Hindlimb muscle (tissue), 1 donor: ENCODE results near the gene MIEF1. TPM values are rescaled to one million over a fixed set of nuclear protein-coding genes. Genes with fewer than 3 reads are reported as not detected.

Experiments
- DNase-seq: peaks from one replicate; pipeline ENCODE4 v3.0.0-alpha.2; 2013
- polyA plus RNA-seq: library from polyadenylated mRNA; unstranded; fragments of 120-200 nt; gene quantifications from one replicate; pipeline ENCODE4 v1.2.1, GENCODE V29; 2013; ENCODE audit not compliant: insufficient read length

MIEF1 gene
- polyA plus RNA-seq, 1 donor: 17.0 TPM

DNA sequence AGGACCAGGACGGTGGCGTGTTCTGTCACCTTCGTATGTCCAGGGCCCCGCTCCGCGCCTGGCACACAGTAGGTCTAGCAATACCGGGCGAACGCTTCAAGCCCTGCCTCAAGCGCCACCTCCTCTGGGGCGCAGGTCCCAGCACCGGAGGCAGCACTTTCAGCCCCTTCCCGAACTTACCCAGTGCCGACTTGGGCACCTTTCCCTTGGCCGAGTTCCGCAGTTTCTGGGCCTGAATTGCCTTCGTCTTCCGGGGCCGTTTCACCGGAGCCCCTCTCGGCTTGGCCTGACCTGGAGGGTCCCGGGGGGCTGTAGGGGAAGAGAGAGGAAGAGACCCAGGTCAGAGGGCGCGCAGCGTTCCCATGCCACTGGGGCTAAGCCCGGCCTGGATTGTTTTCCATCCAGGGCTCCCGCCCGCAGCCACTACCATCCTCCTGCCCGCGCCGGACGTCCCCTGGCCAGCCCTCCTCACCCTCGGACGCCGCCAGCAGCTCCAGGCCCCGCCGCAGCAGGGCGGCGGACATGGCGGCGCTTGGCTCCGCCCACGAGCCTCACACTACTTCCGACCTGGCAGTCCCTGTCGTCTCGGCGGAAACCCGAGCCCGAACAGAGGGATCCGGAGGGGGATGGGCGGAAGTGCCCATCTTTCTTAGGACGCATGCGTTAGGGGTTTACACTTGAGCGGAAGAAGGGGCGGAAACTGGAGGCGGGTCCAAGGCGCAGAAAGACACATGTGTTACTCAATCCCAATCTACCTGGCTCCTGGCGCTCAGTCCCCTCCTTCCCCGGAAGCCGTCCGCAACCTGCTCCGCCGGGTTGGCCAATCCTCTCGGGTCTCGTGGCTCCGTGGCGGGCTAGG lies 30.4 kb downstream of the MIEF1 start, which contains the start of gene RPS19BP1:
Gene RPS19BP1, minus strand, starts transcription at position 534 of the 859 bp plus-strand sequence. Its CDS starts 10 bp downstream, at position 524.
- peak; percentile 100 for DNase-seq

GRCh38 chr22:39534092-39534506 lies 32.0 kb downstream of the MIEF1 start:
- no peak for DNase-seq

DNA sequence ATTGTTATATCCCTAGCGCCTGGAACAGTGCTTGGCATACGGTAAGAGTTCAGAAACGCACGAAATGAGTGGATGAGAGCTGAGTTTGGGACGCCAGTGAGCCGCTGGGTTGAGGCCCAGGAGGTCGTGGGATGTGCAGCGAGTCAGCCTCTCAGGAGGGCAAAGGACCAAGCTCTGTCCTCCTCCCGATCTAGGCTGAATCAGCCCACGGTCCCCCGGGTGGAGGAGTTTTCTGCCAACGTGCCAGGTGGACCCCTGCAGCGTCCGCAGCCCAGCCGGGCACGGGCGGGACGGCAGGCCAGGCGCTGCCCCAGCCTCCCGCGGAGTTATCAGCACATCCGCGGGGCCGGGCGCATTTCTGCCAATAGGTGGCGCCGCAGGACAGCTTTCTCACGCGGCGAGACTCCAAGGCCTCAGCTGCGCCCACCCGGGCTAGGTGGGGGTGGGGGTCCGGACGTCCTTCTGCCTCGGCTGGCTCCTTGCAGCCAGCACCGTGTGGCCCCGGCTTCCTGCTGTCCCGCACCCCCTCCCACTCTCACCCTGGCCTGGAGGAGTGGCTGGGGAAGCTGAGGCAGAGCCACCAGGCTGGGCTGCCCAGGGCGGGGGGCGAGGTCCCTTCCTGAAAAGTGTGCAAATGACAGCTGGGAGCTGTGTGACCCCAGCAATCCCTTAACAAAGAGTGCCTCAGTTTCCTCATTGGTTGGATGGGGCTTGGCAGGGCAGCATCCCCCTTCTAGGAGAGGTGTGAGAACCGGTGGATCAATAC lies 32.7 kb downstream of the MIEF1 start:
- peak; percentile 81 for DNase-seq

DNA sequence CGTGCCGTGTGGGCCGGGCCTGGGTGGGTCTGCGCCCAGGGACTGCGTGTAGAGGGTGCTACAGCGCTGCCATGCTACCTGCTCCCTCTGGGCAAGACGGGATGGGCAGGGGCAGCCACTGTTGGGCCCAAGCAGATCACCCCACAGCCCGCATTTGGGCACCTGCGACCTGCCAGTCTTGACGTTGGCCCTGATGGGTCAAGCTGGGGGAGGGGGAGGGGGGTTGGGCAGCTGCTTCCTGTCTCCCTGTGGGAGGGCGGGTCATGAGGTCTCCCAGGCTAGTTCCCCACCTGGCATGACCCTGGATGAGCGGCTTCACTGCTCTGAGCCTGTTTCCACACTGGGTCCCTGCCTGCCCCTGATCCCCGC lies 33.3 kb downstream of the MIEF1 start:
- DNase-seq: no peak

DNA sequence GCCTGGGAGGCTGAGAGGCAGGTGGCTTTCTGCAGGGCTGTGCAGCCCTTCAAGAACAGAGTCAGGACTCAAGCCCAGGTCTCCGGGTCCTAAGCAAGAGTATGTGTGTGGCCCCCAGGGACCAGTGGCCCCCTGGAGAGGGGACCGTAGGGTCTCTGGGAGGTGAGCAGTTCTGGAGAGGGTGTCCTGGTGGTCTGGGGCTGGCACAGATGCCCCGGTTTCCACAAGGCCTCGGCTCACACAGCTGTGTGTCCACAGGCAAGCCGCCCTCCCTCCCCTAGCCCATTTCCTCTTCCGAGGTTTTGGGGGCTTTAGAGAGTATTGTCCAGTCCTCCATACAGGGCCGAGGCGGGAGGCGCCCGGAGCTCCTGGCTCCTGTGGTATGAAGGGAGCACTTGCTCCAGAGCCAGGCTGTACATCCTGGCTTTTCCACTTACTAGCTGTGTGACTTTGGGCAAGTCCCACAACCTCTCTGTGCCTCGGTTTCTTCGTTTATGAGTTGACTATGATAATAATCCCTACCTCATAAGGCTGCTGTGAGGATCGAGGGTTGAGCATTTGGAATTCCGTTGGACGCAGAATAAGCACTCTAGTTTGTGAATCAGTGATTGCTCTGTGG lies 33.9 kb downstream of the MIEF1 start:
- no peak for DNase-seq

- DNase-seq: no peak
These were observed 34.6 kb downstream of the MIEF1 start for GRCh38 chr22:39536711-39537110.

DNA sequence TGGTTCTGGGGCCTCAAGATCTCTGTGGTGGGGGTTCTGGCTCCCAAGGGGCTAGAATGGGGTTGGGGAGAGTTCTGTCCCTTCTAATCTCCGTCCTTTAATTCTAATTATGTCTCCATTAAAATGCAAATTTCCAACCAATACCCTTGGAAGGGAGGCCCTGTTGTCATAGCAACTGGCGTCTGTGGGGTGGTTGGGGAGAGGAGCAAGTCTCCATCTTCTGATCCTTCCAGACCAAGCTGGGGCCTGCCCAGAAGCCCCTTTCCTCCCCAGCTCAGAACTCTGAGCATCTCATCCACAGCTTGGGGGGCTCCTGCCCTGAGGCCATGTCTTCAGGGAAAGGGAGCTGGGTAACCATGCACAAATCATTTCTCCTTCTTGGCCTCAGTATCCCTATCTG lies 35.9 kb downstream of the MIEF1 start:
- no peak for DNase-seq

- DNase-seq: no peak
These were observed 41.0 kb downstream of the MIEF1 start for GRCh38 chr22:39543095-39543494.

DNA sequence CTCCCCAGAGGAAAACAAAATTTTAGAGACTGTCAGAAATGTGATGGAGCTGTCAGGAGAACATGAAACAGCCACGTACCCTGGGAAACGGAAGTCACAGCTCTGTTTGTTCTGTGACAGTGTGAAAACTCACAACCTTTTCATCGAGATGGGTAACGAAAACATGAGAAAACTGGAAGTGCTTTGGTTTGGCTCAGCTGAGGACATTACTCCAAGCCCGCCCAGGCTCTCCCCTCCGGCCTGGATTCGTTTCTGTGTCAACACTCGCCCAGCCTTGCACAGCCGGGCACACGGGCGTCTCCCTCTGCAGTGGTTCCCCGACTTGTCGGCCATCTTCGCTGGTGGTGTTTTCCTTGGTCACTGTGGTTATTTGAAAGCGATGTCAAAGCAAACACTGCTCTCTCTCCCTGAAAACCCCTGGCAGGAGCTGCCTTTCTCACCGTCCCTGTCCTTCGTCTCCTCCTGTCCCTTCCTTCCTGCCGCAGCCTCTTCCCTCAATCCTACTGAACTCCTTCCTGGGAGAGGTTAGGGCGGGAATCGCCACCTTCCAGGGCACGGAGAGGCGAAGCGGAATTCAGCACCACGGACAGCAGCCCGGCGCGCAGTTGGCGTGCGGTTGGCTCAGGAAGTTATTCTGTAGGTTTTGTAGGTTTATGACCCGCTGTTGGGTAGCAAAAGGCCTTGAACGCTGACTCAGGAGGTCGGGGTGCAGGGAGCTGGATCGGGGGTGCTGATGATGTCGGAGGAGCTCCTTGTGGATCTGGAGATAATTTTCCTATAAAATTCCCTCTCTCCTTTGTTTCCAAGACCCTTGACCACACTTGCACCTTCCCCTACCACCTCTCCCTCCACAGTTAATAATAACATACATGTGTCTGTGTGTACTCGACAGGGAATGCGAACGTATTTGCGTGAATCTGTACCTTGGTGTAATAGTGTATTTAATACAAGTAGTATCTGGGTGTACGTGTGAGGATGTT lies 43.6 kb downstream of the MIEF1 start:
- DNase-seq: peak; percentile 59

- no peak for DNase-seq
These were observed 44.9 kb downstream of the MIEF1 start for GRCh38 chr22:39546889-39547586.

- no peak for DNase-seq
These were observed 45.5 kb downstream of the MIEF1 start for GRCh38 chr22:39547587-39547947.

GRCh38 chr22:39553429-39553828 lies 51.3 kb downstream of the MIEF1 start:
- no peak for DNase-seq

- no peak for DNase-seq
These were observed 52.1 kb downstream of the MIEF1 start for GRCh38 chr22:39554151-39554550.

DNA sequence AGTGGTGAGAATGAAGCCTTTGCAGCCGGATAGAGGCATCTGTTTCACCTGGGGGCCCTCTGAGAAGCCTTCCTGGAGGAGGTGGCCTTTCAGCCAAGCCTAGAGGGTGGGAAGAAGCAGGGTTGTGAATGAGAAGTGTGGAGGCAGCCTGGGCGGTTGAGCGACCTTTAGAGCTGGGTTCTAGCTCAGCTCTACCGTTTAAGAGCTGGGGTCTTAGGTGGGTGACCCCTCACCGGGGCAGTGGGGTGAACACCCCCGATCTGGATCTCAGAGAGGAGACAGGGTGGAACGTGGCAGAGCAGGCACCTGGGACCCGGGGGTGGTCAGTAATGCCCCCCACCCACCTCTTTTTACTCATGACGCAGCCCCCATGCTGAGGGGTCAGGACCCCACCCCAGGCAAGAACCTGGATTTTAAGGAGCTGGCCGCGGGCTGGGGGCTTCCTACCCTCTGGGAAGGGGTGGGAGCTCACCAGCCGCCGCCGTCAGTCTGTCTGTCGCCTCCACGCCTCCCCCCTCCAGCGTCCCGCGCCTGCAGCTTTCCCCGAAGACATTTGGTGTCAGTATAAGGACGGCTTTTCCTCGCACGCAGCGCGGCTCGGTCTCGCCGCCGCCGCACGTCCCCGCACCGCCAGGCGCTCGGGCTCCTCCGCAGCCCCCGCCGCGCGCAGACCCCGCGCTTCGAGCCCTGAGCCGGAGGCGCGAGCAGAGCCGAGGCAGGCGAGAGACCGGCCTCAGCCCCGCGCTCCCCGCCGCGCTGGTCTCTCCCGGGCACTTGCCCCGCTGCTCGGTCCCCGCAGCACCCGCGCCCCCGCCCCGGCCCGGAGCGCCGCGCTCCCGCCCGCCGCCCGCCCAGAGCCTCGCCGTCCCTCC lies 55.1 kb downstream of the MIEF1 start:
- DNase-seq: no peak

GRCh38 chr22:39558254-39558727 lies 56.2 kb downstream of the MIEF1 start:
- DNase-seq: no peak

DNA sequence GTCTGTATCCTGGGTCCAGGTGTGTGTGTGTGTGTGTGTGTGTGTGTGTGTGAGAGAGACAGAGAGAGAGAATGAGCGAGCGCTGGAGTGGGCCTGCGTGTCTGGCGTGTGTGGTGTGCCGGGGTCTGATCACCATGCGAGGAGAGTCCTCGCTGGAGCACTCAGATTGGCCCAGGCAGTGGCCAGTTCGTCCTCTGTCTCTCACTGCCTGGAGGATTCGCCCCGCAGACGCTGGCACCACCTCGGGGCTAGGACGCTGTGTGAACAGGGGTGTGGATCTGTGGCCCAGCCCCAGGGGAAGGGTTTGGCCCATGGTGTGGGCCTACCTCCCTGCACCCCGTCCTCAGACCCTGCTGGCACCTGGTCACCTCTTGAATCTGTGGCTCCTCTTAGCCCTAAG lies 56.9 kb downstream of the MIEF1 start:
- no peak for DNase-seq

DNA sequence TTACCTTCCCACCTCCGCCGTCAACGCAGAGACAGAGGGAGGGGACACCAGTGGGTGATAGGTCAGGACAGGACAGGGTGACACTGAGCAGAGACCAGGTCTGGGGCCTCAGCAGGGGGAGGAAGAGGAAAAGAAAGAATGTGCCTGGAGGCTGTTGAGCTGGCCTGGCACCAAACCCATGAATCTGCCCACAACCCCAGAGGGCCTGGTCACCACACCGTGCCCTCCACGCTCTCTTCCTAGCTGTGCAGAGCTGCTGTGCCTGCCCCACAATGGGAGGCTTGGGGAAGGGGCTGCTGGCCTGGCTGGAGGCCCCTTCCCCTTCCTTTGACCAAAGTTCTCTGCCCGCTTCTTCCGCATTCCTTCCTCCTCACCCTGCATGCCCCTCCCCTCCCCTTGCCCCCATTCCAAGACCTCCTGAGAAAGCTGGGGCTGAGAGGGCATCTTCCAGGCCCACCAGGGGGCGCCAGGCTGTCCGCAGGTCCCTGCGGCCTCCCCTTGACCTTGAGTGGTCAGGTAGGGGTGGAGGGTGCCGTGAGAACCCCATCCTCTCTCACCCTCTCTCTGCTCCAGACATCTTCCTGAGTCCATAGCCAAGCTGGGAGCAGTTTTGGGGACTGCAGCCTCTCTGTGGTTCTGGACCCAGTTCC lies 57.5 kb downstream of the MIEF1 start:
- DNase-seq: no peak

GRCh38 chr22:39560127-39560526 lies 58.0 kb downstream of the MIEF1 start:
- no peak for DNase-seq

DNA sequence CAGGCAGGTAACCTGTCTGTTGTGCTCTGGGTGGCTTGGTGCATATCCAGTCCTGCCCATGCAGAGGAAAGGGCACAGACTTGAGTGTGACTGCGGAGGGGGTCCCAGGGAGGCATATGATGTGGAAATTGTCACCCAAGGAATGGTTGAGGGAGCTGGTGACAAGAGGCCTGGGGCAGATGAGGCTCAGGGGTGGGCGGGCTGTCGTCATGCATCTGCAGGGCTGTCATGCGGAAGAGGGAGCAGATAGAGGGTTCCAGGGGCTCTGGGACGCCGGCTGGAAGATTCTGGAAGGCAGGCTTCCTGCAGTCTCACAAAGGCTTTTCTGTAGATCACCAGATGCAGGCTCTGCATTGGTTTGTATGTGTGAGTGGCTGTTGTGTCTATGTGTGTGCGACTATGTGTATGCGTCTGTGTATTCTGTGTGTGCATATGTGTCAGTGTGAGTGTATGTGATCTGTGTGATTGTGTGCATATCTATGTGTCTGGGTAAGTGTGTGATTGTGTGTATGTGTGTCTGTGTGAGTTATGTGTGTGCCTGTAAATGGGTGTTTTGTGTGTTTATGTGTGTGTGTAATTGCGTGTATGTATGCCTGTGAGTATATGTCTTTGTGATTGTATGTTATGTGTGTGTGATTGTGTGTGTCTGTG lies 60.9 kb downstream of the MIEF1 start:
- no peak for DNase-seq
